ENCODE data around the gene ARFGEF2. TPM values are rescaled to one million over a fixed set of nuclear protein-coding genes. Genes with fewer than 3 reads are reported as not detected.

Gene ARFGEF2
- total and polyA plus RNA-seq, 10 of the 15 experiments (the other 5 are each of a cell fraction or from before 2014, with no cell fraction given), result 5.2 to 24.1 (median 17.7) TPM

GRCh38 chr20:48926821-48927220 is 5.3 kb downstream of the ARFGEF2 start (continued):
- TF ChIP-seq, protein P1, sequence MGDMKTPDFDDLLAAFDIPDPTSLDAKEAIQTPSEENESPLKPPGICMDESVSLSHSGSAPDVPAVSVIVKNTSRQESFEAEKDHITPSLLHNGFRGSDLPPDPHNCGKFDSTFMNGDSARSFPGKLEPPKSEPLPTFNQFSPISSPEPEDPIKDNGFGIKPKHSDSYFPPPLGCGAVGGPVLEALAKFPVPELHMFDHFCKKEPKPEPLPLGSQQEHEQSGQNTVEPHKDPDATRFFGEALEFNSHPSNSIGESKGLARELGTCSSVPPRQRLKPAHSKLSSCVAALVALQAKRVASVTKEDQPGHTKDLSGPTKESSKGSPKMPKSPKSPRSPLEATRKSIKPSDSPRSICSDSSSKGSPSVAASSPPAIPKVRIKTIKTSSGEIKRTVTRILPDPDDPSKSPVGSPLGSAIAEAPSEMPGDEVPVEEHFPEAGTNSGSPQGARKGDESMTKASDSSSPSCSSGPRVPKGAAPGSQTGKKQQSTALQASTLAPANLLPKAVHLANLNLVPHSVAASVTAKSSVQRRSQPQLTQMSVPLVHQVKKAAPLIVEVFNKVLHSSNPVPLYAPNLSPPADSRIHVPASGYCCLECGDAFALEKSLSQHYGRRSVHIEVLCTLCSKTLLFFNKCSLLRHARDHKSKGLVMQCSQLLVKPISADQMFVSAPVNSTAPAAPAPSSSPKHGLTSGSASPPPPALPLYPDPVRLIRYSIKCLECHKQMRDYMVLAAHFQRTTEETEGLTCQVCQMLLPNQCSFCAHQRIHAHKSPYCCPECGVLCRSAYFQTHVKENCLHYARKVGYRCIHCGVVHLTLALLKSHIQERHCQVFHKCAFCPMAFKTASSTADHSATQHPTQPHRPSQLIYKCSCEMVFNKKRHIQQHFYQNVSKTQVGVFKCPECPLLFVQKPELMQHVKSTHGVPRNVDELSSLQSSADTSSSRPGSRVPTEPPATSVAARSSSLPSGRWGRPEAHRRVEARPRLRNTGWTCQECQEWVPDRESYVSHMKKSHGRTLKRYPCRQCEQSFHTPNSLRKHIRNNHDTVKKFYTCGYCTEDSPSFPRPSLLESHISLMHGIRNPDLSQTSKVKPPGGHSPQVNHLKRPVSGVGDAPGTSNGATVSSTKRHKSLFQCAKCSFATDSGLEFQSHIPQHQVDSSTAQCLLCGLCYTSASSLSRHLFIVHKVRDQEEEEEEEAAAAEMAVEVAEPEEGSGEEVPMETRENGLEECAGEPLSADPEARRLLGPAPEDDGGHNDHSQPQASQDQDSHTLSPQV (IDR thresholded peaks at IDR 0.05), result no peak
- no peak for TF ChIP-seq CBX3 (IDR thresholded peaks at IDR 0.05; ENCODE audit: borderline replicate concordance, low read depth)
- no peak for TF ChIP-seq IKZF2 (IDR thresholded peaks at IDR 0.05)
- no peak for TF ChIP-seq KDM1A (IDR thresholded peaks at IDR 0.05; ENCODE audit: borderline replicate concordance)

- no peak overlapping the region for H3K4me3 ChIP-seq
- H3K4me2 ChIP-seq (ENCODE audit: control insufficient read depth, insufficient read depth), result no peak overlapping the region
- ChIA-PET RAD21 (ENCODE audit: unreplicated experiment) (no interaction called here), CTCF (interaction anchor here (0.5 to 1.0 kb wide), 2 partner anchors 24 to 307 kb away, joined by 3 read pairs; no protein-coding TSS in a partner anchor), SMC1A (ENCODE audit: uncharacterized antibody, unreplicated experiment) (interaction anchor here (0.8 kb wide), 1 partner anchor 283 kb away, joined by 3 read pairs; no protein-coding TSS in a partner anchor), POLR2A (no interaction called here)
- intact Hi-C loops (cut with micrococcal nuclease; ENCODE audit: unreplicated experiment) (no loop called here), in situ Hi-C loops (cut with MboI) (no loop called here)
- H4K20me1 ChIP-seq (ENCODE audit: control insufficient read depth, insufficient read depth), result peaks cover 9% of the 10 kb centered on the region; the same call in 1 of the 2 replicates
- H3K36me3 ChIP-seq (ENCODE audit: control insufficient read depth in 2 of 2, insufficient read depth in 2 of 2, low read length in 1 of 2), result peaks cover 0 to 4% of the 10 kb centered on the region in 2 experiments; a peak in 2 of 4 replicates
- no peak overlapping the region for H2AFZ ChIP-seq (ENCODE audit: control insufficient read depth, low read depth, low read length)
- WGBS (ENCODE audit: insufficient coverage, insufficient replicate concordance, low lambda C conversion rate, missing lambda C conversion rate), result 80% methylated on average over 3 of the region's 3 CpGs
- DNase-seq (ENCODE audit: low read depth, low spot score) (no peak), FAIRE-seq (no peak), ATAC-seq (no peak)
- H3K9me3 ChIP-seq (replicated peaks; ENCODE audit: control insufficient read depth, insufficient read depth, low read length), result no peaks in the 10 kb centered on the region
- H3K27ac ChIP-seq (ENCODE audit: control insufficient read depth, insufficient read depth), result no peak overlapping the region
- no TSS peak for BruUV-seq (replicated peaks)
- H3K79me2 ChIP-seq (ENCODE audit: control insufficient read depth, insufficient read depth, low read length), result peaks cover 77% of the 10 kb centered on the region
- H3K27me3 ChIP-seq (replicated peaks in 1 of 2; ENCODE audit: control insufficient read depth in 2 of 2, insufficient read depth in 2 of 2, low read length in 1 of 2), result no peaks in the 10 kb centered on the region
- peaks cover 25% of the 10 kb centered on the region for H3K4me1 ChIP-seq (ENCODE audit: control insufficient read depth, insufficient read depth, low read length)
- no peak overlapping the region for H3K9ac ChIP-seq (ENCODE audit: control insufficient read depth, insufficient read depth, low read length)
- TF ChIP-seq RCOR1 (conservative IDR thresholded peaks at IDR 0.05; ENCODE audit: low read depth, low read length), result no peak
- no peak for TF ChIP-seq MEF2A (IDR thresholded peaks at IDR 0.05; ENCODE audit: insufficient read depth, low read depth, low read length)
- TF ChIP-seq NFXL1 (IDR thresholded peaks at IDR 0.05; ENCODE audit: borderline replicate concordance), result no peak
- TF ChIP-seq BMI1 (IDR thresholded peaks at IDR 0.05; ENCODE audit: borderline replicate concordance), result no peak
- TF ChIP-seq YBX1 (IDR thresholded peaks at IDR 0.05), result no peak
- TF ChIP-seq BRCA1 (IDR thresholded peaks at IDR 0.05; ENCODE audit: low read depth, low read length), result no peak
- TF ChIP-seq ATF7 (IDR thresholded peaks at IDR 0.05; ENCODE audit: low read depth), result no peak
- no peak for TF ChIP-seq RELB (IDR thresholded peaks at IDR 0.05; ENCODE audit: low read depth)
- TF ChIP-seq MYB (IDR thresholded peaks at IDR 0.05; ENCODE audit: borderline replicate concordance, low read depth, low read length), result no peak
- no peak for TF ChIP-seq ZNF207 (IDR thresholded peaks at IDR 0.05; ENCODE audit: borderline replicate concordance)
- no peak for TF ChIP-seq TBL1XR1 (IDR thresholded peaks at IDR 0.05; ENCODE audit: low read depth, low read length)
Measured at GRCh38 chr20:48928832-48929725, 7.6 kb downstream of the ARFGEF2 start.
